H9 (cell line): ENCODE results near the gene KIR2DL4. TPM values are rescaled to one million over a fixed set of nuclear protein-coding genes. Genes with fewer than 3 reads are reported as not detected.
"Not testable (repeated sequence)": the region's sequence is repeated elsewhere in the genome, so short reads cannot be mapped to it uniquely, and the experiment has no call there.

ENCODE experiments used
- DNase-seq: peaks from one replicate; pipeline ENCODE4 v3.0.0-alpha.2; 2017
- H2AFZ ChIP-seq: one replicate; pipeline ENCODE4 v1.6.1; 2013; ENCODE audit warnings: mild to moderate bottlenecking, low read length, control low read depth, moderate library complexity
- H2AK5ac ChIP-seq: 2 replicates; pipeline ENCODE4 v1.6.1; 2013; ENCODE audit warnings: low read length, control low read depth, mixed read lengths; ENCODE audit not compliant: insufficient read length
- H2BK120ac ChIP-seq: one replicate; pipeline ENCODE4 v1.6.1; 2013; ENCODE audit warnings: low read depth, mild to moderate bottlenecking, low read length, control low read depth, inconsistent platforms; ENCODE audit not compliant: poor library complexity, severe bottlenecking
- H2BK12ac ChIP-seq: 2 replicates; pipeline ENCODE4 v1.6.1; 2013; ENCODE audit warnings: low read length, control low read depth, mixed read lengths, low read depth; ENCODE audit not compliant: insufficient read length
- H2BK15ac ChIP-seq: 2 replicates; pipeline ENCODE4 v1.6.1; 2013; ENCODE audit warnings: low read depth, low read length, control low read depth
- H2BK20ac ChIP-seq: one replicate; pipeline ENCODE4 v1.6.1; 2013; ENCODE audit warnings: low read depth, mild to moderate bottlenecking, low read length, control low read depth, inconsistent platforms; ENCODE audit not compliant: poor library complexity, severe bottlenecking
- H2BK5ac ChIP-seq: 2 replicates; pipeline ENCODE4 v1.6.1; 2013; ENCODE audit warnings: low read length, control low read depth, mixed read lengths; ENCODE audit not compliant: insufficient read length
- H3K14ac ChIP-seq: 2 replicates; pipeline ENCODE4 v1.6.1; 2013; ENCODE audit warnings: low read length, control low read depth; ENCODE audit not compliant: insufficient read depth
- H3K18ac ChIP-seq: 2 replicates; pipeline ENCODE4 v1.6.1; 2013; ENCODE audit warnings: low read depth, mild to moderate bottlenecking, mixed read lengths, low read length, control low read depth; ENCODE audit not compliant: insufficient read length
- H3K23ac ChIP-seq: 2 replicates; pipeline ENCODE4 v1.6.1; 2013; ENCODE audit warnings: low read length, control low read depth, mixed read lengths, low read depth; ENCODE audit not compliant: insufficient read length
- H3K23me2 ChIP-seq: 2 replicates; pipeline ENCODE4 v1.6.1; 2013; ENCODE audit warnings: low read depth, mild to moderate bottlenecking, mixed read lengths, low read length, control low read depth; ENCODE audit not compliant: insufficient read length, poor library complexity, severe bottlenecking
- H3K27ac ChIP-seq: 2 replicates; pipeline ENCODE4 v1.5.1; 2013; ENCODE audit warnings: low read length, control low read depth, mixed read lengths, low read depth; ENCODE audit not compliant: insufficient read length
- H3K27me3 ChIP-seq: 2 replicates; pipeline ENCODE4 v1.6.1; 2013; ENCODE audit warnings: low read length, control low read depth, inconsistent platforms; ENCODE audit not compliant: insufficient read depth
- H3K4ac ChIP-seq: 2 replicates; pipeline ENCODE4 v1.6.1; 2013; ENCODE audit warnings: low read depth, mild to moderate bottlenecking, control low read depth, inconsistent platforms, low read length, moderate library complexity
- H3K4me1 ChIP-seq: 2 replicates; pipeline ENCODE4 v1.6.1; 2013; ENCODE audit warnings: low read length, control low read depth, inconsistent platforms; ENCODE audit not compliant: insufficient read depth
- H3K4me2 ChIP-seq: 2 replicates; pipeline ENCODE4 v1.6.1; 2013; ENCODE audit warnings: low read length, control low read depth, mixed read lengths; ENCODE audit not compliant: insufficient read length, insufficient read depth
- H3K56ac ChIP-seq: 2 replicates; pipeline ENCODE4 v1.6.1; 2013; ENCODE audit warnings: low read depth, mild to moderate bottlenecking, mixed read lengths, low read length, control low read depth; ENCODE audit not compliant: insufficient read length
- H3K79me1 ChIP-seq: 2 replicates; pipeline ENCODE4 v1.6.1; 2013; ENCODE audit warnings: low read depth, mild to moderate bottlenecking, moderate library complexity, low read length, control low read depth, inconsistent platforms; ENCODE audit not compliant: insufficient read depth, poor library complexity, severe bottlenecking
- H3K79me2 ChIP-seq: 2 replicates; pipeline ENCODE4 v1.6.1; 2013; ENCODE audit warnings: low read length, control low read depth, inconsistent platforms; ENCODE audit not compliant: insufficient read depth
- H3K9ac ChIP-seq: 2 replicates; pipeline ENCODE4 v1.6.1; 2013; ENCODE audit warnings: low read length, control low read depth, mixed read lengths; ENCODE audit not compliant: insufficient read length; ENCODE audit errors: extremely low read depth
- H3K9me3 ChIP-seq: one replicate; pipeline ENCODE4 v1.6.1; 2013; ENCODE audit warnings: low read depth, low read length, inconsistent platforms; ENCODE audit not compliant: control insufficient read depth
- H3T11ph ChIP-seq: one replicate; pipeline ENCODE4 v1.6.1; 2013; ENCODE audit warnings: mild to moderate bottlenecking, low read length, control low read depth, inconsistent platforms
- H4K20me1 ChIP-seq: one replicate; pipeline ENCODE4 v1.6.1; 2013; ENCODE audit not compliant: control insufficient read depth, insufficient read length, insufficient read depth
- H4K5ac ChIP-seq: 2 replicates; pipeline ENCODE4 v1.6.1; 2013; ENCODE audit warnings: low read depth, mild to moderate bottlenecking, mixed read lengths, low read length, control low read depth; ENCODE audit not compliant: insufficient read length
- H4K8ac ChIP-seq: replicated peaks from 2 replicates; pipeline ENCODE4 v1.6.1; 2013; ENCODE audit warnings: low read length, control low read depth, mixed read lengths, low read depth; ENCODE audit not compliant: insufficient read length
- H4K91ac ChIP-seq: 2 replicates; pipeline ENCODE4 v1.6.1; 2013; ENCODE audit warnings: low read depth, mild to moderate bottlenecking, moderate library complexity, mixed read lengths, low read length, control low read depth; ENCODE audit not compliant: insufficient read length
- H3K27ac Mint-ChIP-seq, 3 experiments: 2 replicates in 2 of 3; 3 replicates in 1 of 3; pipeline ENCODE4 v1.8.0; 2020 to 2021; ENCODE audit warnings: mixed read lengths in 3 of 3, mild to moderate bottlenecking in 1 of 3, moderate library complexity in 1 of 3
- H3K27me3 Mint-ChIP-seq: 2 replicates; pipeline ENCODE4 v1.8.0; 2021; ENCODE audit warnings: low read depth, mild to moderate bottlenecking, moderate library complexity, mixed read lengths
- H3K36me3 Mint-ChIP-seq, 3 experiments: 2 replicates in 2 of 3; 3 replicates in 1 of 3; pipeline ENCODE4 v1.8.0; 2020 to 2021; ENCODE audit warnings: low read depth in 3 of 3, mixed read lengths in 3 of 3; ENCODE audit not compliant: insufficient read depth in 1 of 3
- H3K4me1 Mint-ChIP-seq, 2 experiments: 2 replicates each; pipeline ENCODE4 v1.8.0; 2020; ENCODE audit warnings: mixed read lengths in 2 of 2
- H3K4me3 Mint-ChIP-seq, 2 experiments: 2 replicates in 1 of 2; 3 replicates in 1 of 2; pipeline ENCODE4 v1.8.0; 2020 to 2021; ENCODE audit warnings: mild to moderate bottlenecking in 2 of 2, mixed read lengths in 2 of 2, moderate library complexity in 1 of 2
- H3K9me3 Mint-ChIP-seq, 2 experiments: 2 replicates in 1 of 2; 3 replicates in 1 of 2; pipeline ENCODE4 v1.8.0; 2020; ENCODE audit warnings: mild to moderate bottlenecking in 2 of 2, mixed read lengths in 2 of 2, moderate library complexity in 1 of 2
- WGBS: extraction: QIAGEN DNeasy Blood & Tissue Kit; methylation state at CpG from one replicate; pipeline ENCODE4 v1.1.7; 2013; ENCODE audit warnings: missing lambda C conversion rate, low lambda C conversion rate, mixed read lengths; ENCODE audit not compliant: insufficient read length; ENCODE audit errors: extremely low coverage; 5-methylcytosine and 5-hydroxymethylcytosine counted together
- total RNA-seq: library from RNA; stranded (reverse); gene quantifications from 2 replicates; pipeline ENCODE4 v1.2.1, GENCODE V29; 2021

KIR2DL4 gene
- total RNA-seq, 1 experiment from 2014 or later: not detected

GRCh38 chr19:54863459-54863858 lies 60.0 kb downstream of the KIR2DL4 start:
- not testable (repeated sequence) for DNase-seq, H3K36me3 Mint-ChIP-seq, H3K27me3 ChIP-seq, H4K5ac ChIP-seq, H3K4me1 Mint-ChIP-seq, H3K4ac ChIP-seq, H3K4me3 Mint-ChIP-seq, H2BK5ac ChIP-seq, H2AK5ac ChIP-seq, H4K8ac ChIP-seq, H3T11ph ChIP-seq, H3K79me2 ChIP-seq, H3K56ac ChIP-seq, H3K18ac ChIP-seq, H2BK15ac ChIP-seq, H2AFZ ChIP-seq, H3K23me2 ChIP-seq, H3K4me2 ChIP-seq, H4K91ac ChIP-seq, H2BK12ac ChIP-seq, H3K27ac ChIP-seq, H3K9ac ChIP-seq, H3K79me1 ChIP-seq, H3K4me1 ChIP-seq, H4K20me1 ChIP-seq, H3K23ac ChIP-seq, H3K27ac Mint-ChIP-seq, H3K14ac ChIP-seq, H2BK20ac ChIP-seq, H2BK120ac ChIP-seq
- peaks cover 64 to 80% of the 10 kb centered on the region in 2 experiments for H3K9me3 Mint-ChIP-seq
- peaks cover 12% of the 10 kb centered on the region for H3K27me3 Mint-ChIP-seq
- H3K9me3 ChIP-seq: peaks cover 19% of the 10 kb centered on the region
- no CpG with 5 or more reads among the region's 3 CpGs for WGBS

Other genes starting within 250 kb of the KIR2DL4 start
- gene LILRA2, start 229.8 kb upstream of the KIR2DL4 start, total RNA-seq: not detected in 2 replicates
- gene LILRA1, start 210.0 kb upstream of the KIR2DL4 start, total RNA-seq: not detected in 2 replicates
- not detected in 2 replicates for gene LILRB1, start 173.1 kb upstream of the KIR2DL4 start, total RNA-seq
- gene LILRB4, start 140.6 kb upstream of the KIR2DL4 start, total RNA-seq: not detected in 2 replicates
- gene KIR3DL3, start 79.2 kb upstream of the KIR2DL4 start, total RNA-seq: not detected in 2 replicates
- gene KIR2DL3, start 65.1 kb upstream of the KIR2DL4 start, total RNA-seq: not detected in 2 replicates
- gene KIR2DL1, start 33.8 kb upstream of the KIR2DL4 start, total RNA-seq: not detected in 2 replicates
- not detected in 2 replicates for gene KIR3DL1, start 12.9 kb downstream of the KIR2DL4 start, total RNA-seq
- gene KIR2DS4, start 29.1 kb downstream of the KIR2DL4 start, total RNA-seq: not detected in 2 replicates
- not detected in 2 replicates for gene KIR3DL2, start 46.8 kb downstream of the KIR2DL4 start, total RNA-seq
- not detected in 2 replicates for gene FCAR, start 70.6 kb downstream of the KIR2DL4 start, total RNA-seq
- 1.4 and 2.0 TPM in 2 replicates for gene NCR1, start 102.5 kb downstream of the KIR2DL4 start, total RNA-seq
- 1.1 TPM in 2 replicates for gene NLRP7, start 143.9 kb downstream of the KIR2DL4 start, total RNA-seq
- 131 and 132 TPM in 2 replicates for gene NLRP2, start 162.8 kb downstream of the KIR2DL4 start, total RNA-seq
- 0.15 and 0.53 TPM in 2 replicates for gene GP6, start 234.7 kb downstream of the KIR2DL4 start, total RNA-seq